ENCODE measurements around the gene RNPEPL1.
"Not testable (repeated sequence)": the region's sequence is repeated elsewhere in the genome, so short reads cannot be mapped to it uniquely, and the experiment has no call there.

Gene RNPEPL1

GRCh38 chr2:240615820-240616547 lies 47.7 kb downstream of the RNPEPL1 start (continued):
- TF ChIP-seq ZNF571 (tag by site-specific recombination; IDR thresholded peaks at IDR 0.05): no peak
- no peak for TF ChIP-seq ZNF155 (tag by site-specific recombination; IDR thresholded peaks at IDR 0.05)

GRCh38 chr2:240616860-240617666 lies 48.8 kb downstream of the RNPEPL1 start:
- H3K36me3 ChIP-seq (ENCODE audit: control insufficient read depth in 2 of 2, insufficient read depth in 1 of 2, low read length in 2 of 2); H3K27ac ChIP-seq (ENCODE audit: extremely low read depth, low read depth, low read length); H3K9me3 ChIP-seq (ENCODE audit: control insufficient read depth, insufficient read depth, low read depth, low read length); H3K4me1 ChIP-seq (ENCODE audit: control insufficient read depth, insufficient read depth, low read length); H3K4me3 ChIP-seq (ENCODE audit: low read depth, low read length): not testable (repeated sequence)
- ChIA-PET CTCF (interaction anchor here (0.6 to 0.7 kb wide), 3 partner anchors 30 to 98 kb away, joined by 3 to 4 read pairs (median 3); no protein-coding TSS in a partner anchor), POLR2A (interaction anchor here (0.6 kb wide), 1 partner anchor 24 kb away, joined by 7 read pairs; no protein-coding TSS in a partner anchor)
- TF ChIP-seq TRIM28 (IDR thresholded peaks at IDR 0.05; ENCODE audit: borderline replicate concordance, low read length): peak; percentile 19; the same call in 1 of the 2 replicates

- Histone ChIP-seq H3K27ac (ENCODE audit: extremely low read depth, low read depth, low read length) (no peak overlapping the region), H3K9me3 (ENCODE audit: control insufficient read depth, insufficient read depth, low read depth, low read length) (no peaks in the 10 kb centered on the region), H3K36me3 (ENCODE audit: control insufficient read depth in 2 of 2, insufficient read depth in 1 of 2, low read length in 2 of 2) (no peaks in the 10 kb centered on the region), H3K4me3 (ENCODE audit: low read depth, low read length) (no peak overlapping the region), H3K4me1 (ENCODE audit: control insufficient read depth, insufficient read depth, low read length) (no peaks in the 10 kb centered on the region)
- no peak for TF ChIP-seq ZBTB20 (tag by site-specific recombination; IDR thresholded peaks at IDR 0.05)
- no peak for TF ChIP-seq ZNF830 (tag by site-specific recombination; IDR thresholded peaks at IDR 0.05; ENCODE audit: low read depth)
- no peak for TF ChIP-seq ZNF76 (tag by site-specific recombination; IDR thresholded peaks at IDR 0.05; ENCODE audit: borderline replicate concordance, low read depth)
- no peak for TF ChIP-seq MEIS1 (CRISPR knock-in tag; IDR thresholded peaks at IDR 0.05; ENCODE audit: borderline replicate concordance)
- TF ChIP-seq YY2 (tag by site-specific recombination; IDR thresholded peaks at IDR 0.05): no peak
- TF ChIP-seq ZNF658 (tag by site-specific recombination; IDR thresholded peaks at IDR 0.05): no peak
- TF ChIP-seq ZNF600 (tag by site-specific recombination; IDR thresholded peaks at IDR 0.05): no peak
- no peak for TF ChIP-seq ZNF335 (tag by site-specific recombination; conservative IDR thresholded peaks at IDR 0.05)
- TF ChIP-seq ZNF350 (tag by site-specific recombination; IDR thresholded peaks at IDR 0.05): no peak
- no peak for TF ChIP-seq ZNF501 (tag by site-specific recombination; IDR thresholded peaks at IDR 0.05)
- TF ChIP-seq ZNF645 (tag by site-specific recombination; IDR thresholded peaks at IDR 0.05): no peak
- no peak for TF ChIP-seq KLF7 (tag by site-specific recombination; IDR thresholded peaks at IDR 0.05; ENCODE audit: borderline replicate concordance)
- no peak for TF ChIP-seq ZNF571 (tag by site-specific recombination; IDR thresholded peaks at IDR 0.05)
- no peak for TF ChIP-seq CTCF (tag by site-specific recombination; IDR thresholded peaks at IDR 0.05)
- POLR2A ChIA-PET: no interaction called here
- CTCF ChIA-PET: interaction anchor here (0.7 kb wide), 1 partner anchor 50 kb away, joined by 3 read pairs; no protein-coding TSS in a partner anchor
These were observed 50.5 kb downstream of the RNPEPL1 start for GRCh38 chr2:240618776-240619175.
